GM12878 (cell line): ENCODE data around the gene MYO7B. TPM values are rescaled to one million over a fixed set of nuclear protein-coding genes. Genes with fewer than 3 reads are reported as not detected.

Source experiments
- ATAC-seq: fragments of 200-7000 bp; cut with Tn5 transposase; 3 replicates; pipeline ENCODE4 v1.9.1; 2020; ENCODE audit warnings: mild to moderate bottlenecking, moderate library complexity
- BruUV-seq: library from RNA; stranded (reverse); fragments of 400-500 nt; replicated peaks from 2 replicates; lab custom pipeline; 2021; lab: Mats Ljungman, UMichigan
- CTCF ChIA-PET: fragments of 300-600 bp; sonication (Branson Sonifier 250); formaldehyde crosslinking; extraction: SDS; loops from one replicate; lab custom pipeline; 2021; ENCODE audit warnings: inconsistent platforms; lab: Yijun Ruan, JAX
- POLR2A ChIA-PET: fragments of 350-600 bp; formaldehyde crosslinking; extraction: SDS; loops from one replicate; lab custom pipeline; 2021; ENCODE audit warnings: inconsistent platforms; lab: Charles Lee
- RAD21 ChIA-PET: fragments of 300-600 bp; sonication (Branson Sonifier 250); formaldehyde crosslinking; loops from one replicate; lab custom pipeline; 2023; ENCODE audit warnings: antibody characterized with exemption; ENCODE audit not compliant: unreplicated experiment; lab: Charles Lee
- SMC1A ChIA-PET: fragments of 300-600 bp; sonication (Branson Sonifier 250); formaldehyde crosslinking; loops from one replicate; lab custom pipeline; 2023; ENCODE audit not compliant: unreplicated experiment, uncharacterized antibody; lab: Charles Lee
- DNase-seq: peaks from one replicate; pipeline ENCODE4 v3.0.0-alpha.2; 2011; ENCODE audit warnings: low read depth, low spot score
- FAIRE-seq: peaks from 3 replicates; lab custom pipeline; 2011; peaks lifted over from hg19 to GRCh38; lab: Jason Lieb, UNC
- H2AFZ ChIP-seq: 2 replicates; pipeline ENCODE4 v1.6.0; 2011; ENCODE audit warnings: low read depth, low read length, control low read depth; ENCODE audit not compliant: control insufficient read depth
- H3K27ac ChIP-seq: 2 replicates; pipeline ENCODE4 v1.5.1; 2011; ENCODE audit warnings: control low read depth; ENCODE audit not compliant: control insufficient read depth, insufficient read depth
- H3K27me3 ChIP-seq, 2 experiments: replicated peaks in 1 of 2; 2 replicates each; pipeline versions ENCODE4 v1.6.0 to v1.6.1; 2011; ENCODE audit warnings: low read length in 1 of 2; ENCODE audit not compliant: control insufficient read depth in 2 of 2, insufficient read depth in 2 of 2
- H3K36me3 ChIP-seq, 2 experiments: 2 replicates each; pipeline ENCODE4 v1.5.1; 2011; ENCODE audit warnings: low read length in 1 of 2; ENCODE audit not compliant: control insufficient read depth in 2 of 2, insufficient read depth in 2 of 2
- H3K4me1 ChIP-seq: 2 replicates; pipeline ENCODE4 v1.6.1; 2011; ENCODE audit warnings: mild to moderate bottlenecking, low read length, moderate library complexity, mixed read lengths; ENCODE audit not compliant: control insufficient read depth, insufficient read depth
- H3K4me2 ChIP-seq: 2 replicates; pipeline ENCODE4 v1.6.0; 2011; ENCODE audit warnings: control low read depth; ENCODE audit not compliant: control insufficient read depth, insufficient read depth
- H3K4me3 ChIP-seq: fragments of 200-600 bp; sonication (generic); 2 replicates; pipeline ENCODE4 v1.5.1; 2016
- H3K79me2 ChIP-seq: 2 replicates; pipeline ENCODE4 v1.6.0; 2011; ENCODE audit warnings: low read length; ENCODE audit not compliant: control insufficient read depth, insufficient read depth
- H3K9ac ChIP-seq: 2 replicates; pipeline ENCODE4 v1.8.0; 2011; ENCODE audit warnings: low read length, control low read depth, mixed read lengths; ENCODE audit not compliant: control insufficient read depth, insufficient read depth
- H3K9me3 ChIP-seq: replicated peaks from 3 replicates; pipeline ENCODE4 v1.5.1; 2011; ENCODE audit warnings: mild to moderate bottlenecking, low read length; ENCODE audit not compliant: control insufficient read depth, insufficient read depth
- H4K20me1 ChIP-seq: 2 replicates; pipeline ENCODE4 v1.6.0; 2011; ENCODE audit not compliant: control insufficient read depth, insufficient read depth
- EGR1 ChIP-seq, 2 experiments: IDR thresholded peaks; 1 replicate in 1 of 2; 2 replicates in 1 of 2; pipeline ENCODE4 v1.6.1; 2011 to 2012; ENCODE audit warnings: low read depth in 2 of 2, low read length in 2 of 2, borderline replicate concordance in 1 of 2, mild to moderate bottlenecking in 1 of 2, moderate library complexity in 1 of 2
- FOXM1 ChIP-seq: IDR thresholded peaks from 2 replicates; pipeline ENCODE4 v1.6.1; 2012; ENCODE audit warnings: low read depth, mild to moderate bottlenecking, inconsistent platforms, low read length, moderate library complexity
- PAX5 ChIP-seq: IDR thresholded peaks from 2 replicates; pipeline ENCODE4 v1.6.1; 2011; ENCODE audit warnings: low read depth, low read length, borderline replicate concordance
- PAX8 ChIP-seq: fragments of 450-650 bp; IDR thresholded peaks from 2 replicates; pipeline ENCODE4 v1.6.1; 2017; ENCODE audit warnings: mild to moderate bottlenecking, moderate library complexity
- SMAD5 ChIP-seq: IDR thresholded peaks from 2 replicates; pipeline ENCODE4 v1.6.1; 2016; ENCODE audit warnings: antibody characterized with exemption, low read depth
- SMARCA5 ChIP-seq: fragments of 450-650 bp; IDR thresholded peaks from 2 replicates; pipeline ENCODE4 v1.6.1; 2017; ENCODE audit warnings: mild to moderate bottlenecking
- SUZ12 ChIP-seq: fragments of 200-600 bp; sonication (generic); IDR thresholded peaks from one replicate; pipeline ENCODE4 v1.6.1; 2018; ENCODE audit warnings: antibody characterized with exemption, mild to moderate bottlenecking; ENCODE audit not compliant: unreplicated experiment
- TCF7 ChIP-seq: IDR thresholded peaks from 2 replicates; pipeline ENCODE4 v1.6.1; 2014; ENCODE audit warnings: antibody characterized with exemption, borderline replicate concordance
- WGBS: methylation state at CpG from one replicate; pipeline ENCODE4 v1.1.6; 2016; ENCODE audit warnings: low lambda C conversion rate; ENCODE audit not compliant: insufficient replicate concordance, insufficient coverage; ENCODE audit errors: missing lambda C conversion rate; 5-methylcytosine and 5-hydroxymethylcytosine counted together
- in situ Hi-C: fragments of 300-500 bp; cut with MboI; formaldehyde crosslinking; loops from 9 replicates; pipeline ENCODE4 v1.14.3; 2018; ENCODE audit warnings: mixed read lengths
- intact Hi-C: fragments of 100-400 bp; cut with micrococcal nuclease; formaldehyde crosslinking; loops from one replicate; pipeline ENCODE4 v1.14.2; 2022; ENCODE audit not compliant: unreplicated experiment
- polyA plus RNA-seq, 11 experiments: library from polyadenylated mRNA; depleted of rRNA in 4 of 11; unstranded in 6 of 11; stranded (reverse) in 5 of 11; fragments of >200 nt; fragmentation: Nextera tagmentation in 4 of 11; fragmentation: Illumina TruSeq in 1 of 11; extraction: Ambion mirVana in 4 of 11; extraction: Trizol in 1 of 11; gene quantifications; 1 replicate in 1 of 11; 2 replicates in 10 of 11; pipeline versions ENCODE4 v1.2.1 to v1.2.3, GENCODE V29; 2011 to 2016; ENCODE audit warnings: inconsistent platforms in 2 of 11, missing spikeins in 2 of 11, low read depth in 1 of 11
- total RNA-seq, 4 experiments: library from RNA; depleted of rRNA in 3 of 4; stranded (reverse); fragments of >200 nt in 3 of 4; fragmentation: Illumina TruSeq in 1 of 4; extraction: Trizol in 1 of 4; gene quantifications; 2 replicates each; pipeline versions ENCODE4 v1.2.1 to v1.2.3, GENCODE V29; 2013 to 2021
- TF ChIP-seq, protein P1 (sequence below): IDR thresholded peaks from 2 replicates; pipeline ENCODE4 v1.6.1; 2011; ENCODE audit warnings: low read depth, mild to moderate bottlenecking, low read length, moderate library complexity, borderline replicate concordance; ENCODE audit errors: extremely low read depth
- TF ChIP-seq, protein P2 (sequence below): fragments of 450-650 bp; IDR thresholded peaks from 2 replicates; pipeline ENCODE4 v1.6.1; 2017; ENCODE audit warnings: low read depth, mild to moderate bottlenecking, moderate library complexity
- TF ChIP-seq, protein P3 (sequence below): fragments of 450-650 bp; IDR thresholded peaks from 2 replicates; pipeline ENCODE4 v1.6.1; 2017; ENCODE audit warnings: borderline replicate concordance
- TF ChIP-seq, protein P4 (sequence below): IDR thresholded peaks from 2 replicates; pipeline ENCODE4 v1.6.1; 2012; ENCODE audit warnings: low read depth, low read length, improper control_type of control experiment

The MYO7B gene
- total and polyA plus RNA-seq, 10 of the 15 experiments (the other 5 are each of a cell fraction or from before 2014, with no cell fraction given): 0.08 to 4.8 (median 1.2) TPM

DNA sequence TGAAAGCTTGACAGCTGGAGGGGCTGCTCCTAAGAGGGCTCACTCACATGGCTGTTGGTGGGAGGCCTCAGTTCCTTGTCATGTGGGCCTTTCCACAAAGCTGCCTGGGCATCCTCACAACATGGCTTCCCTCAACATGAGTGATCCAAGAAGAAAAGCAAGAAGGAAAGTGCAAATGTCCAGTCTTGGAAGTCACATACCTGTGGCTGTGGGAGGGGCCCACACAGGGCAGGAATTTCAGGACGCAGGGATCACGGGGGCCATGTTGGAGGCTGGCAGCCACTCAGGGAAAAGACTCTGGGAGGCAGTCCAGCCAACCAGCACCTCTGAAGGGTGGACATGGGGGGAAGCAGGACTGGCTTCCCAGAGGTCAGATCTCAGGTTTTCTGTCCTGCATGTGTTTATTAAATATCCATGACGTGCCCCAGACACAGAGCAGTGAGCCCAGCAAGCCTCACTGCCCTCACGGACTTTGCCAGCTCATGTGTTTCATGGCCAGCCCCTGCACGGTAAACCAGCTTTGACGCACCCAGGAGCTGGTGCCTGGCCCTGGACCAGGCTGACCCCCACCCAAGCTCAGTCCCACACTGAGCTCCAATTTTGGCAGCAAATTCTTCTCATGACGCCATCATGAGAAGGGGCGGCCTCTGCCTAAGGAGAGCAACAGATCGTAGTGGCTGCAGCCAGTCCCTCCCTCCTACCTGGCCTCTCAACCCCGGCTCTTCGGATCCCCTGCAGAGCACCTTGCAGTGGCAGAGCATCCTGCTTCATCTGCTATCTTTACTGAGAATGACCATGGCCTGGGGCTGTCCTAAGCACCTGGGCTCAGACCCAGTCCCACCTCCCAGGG is 75.8 kb downstream of the MYO7B start (continued):
- TF ChIP-seq, protein P1, sequence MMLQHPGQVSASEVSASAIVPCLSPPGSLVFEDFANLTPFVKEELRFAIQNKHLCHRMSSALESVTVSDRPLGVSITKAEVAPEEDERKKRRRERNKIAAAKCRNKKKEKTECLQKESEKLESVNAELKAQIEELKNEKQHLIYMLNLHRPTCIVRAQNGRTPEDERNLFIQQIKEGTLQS: no peak
- TF ChIP-seq, protein P2, sequence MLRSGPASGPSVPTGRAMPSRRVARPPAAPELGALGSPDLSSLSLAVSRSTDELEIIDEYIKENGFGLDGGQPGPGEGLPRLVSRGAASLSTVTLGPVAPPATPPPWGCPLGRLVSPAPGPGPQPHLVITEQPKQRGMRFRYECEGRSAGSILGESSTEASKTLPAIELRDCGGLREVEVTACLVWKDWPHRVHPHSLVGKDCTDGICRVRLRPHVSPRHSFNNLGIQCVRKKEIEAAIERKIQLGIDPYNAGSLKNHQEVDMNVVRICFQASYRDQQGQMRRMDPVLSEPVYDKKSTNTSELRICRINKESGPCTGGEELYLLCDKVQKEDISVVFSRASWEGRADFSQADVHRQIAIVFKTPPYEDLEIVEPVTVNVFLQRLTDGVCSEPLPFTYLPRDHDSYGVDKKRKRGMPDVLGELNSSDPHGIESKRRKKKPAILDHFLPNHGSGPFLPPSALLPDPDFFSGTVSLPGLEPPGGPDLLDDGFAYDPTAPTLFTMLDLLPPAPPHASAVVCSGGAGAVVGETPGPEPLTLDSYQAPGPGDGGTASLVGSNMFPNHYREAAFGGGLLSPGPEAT: no peak
- TF ChIP-seq, protein P3, sequence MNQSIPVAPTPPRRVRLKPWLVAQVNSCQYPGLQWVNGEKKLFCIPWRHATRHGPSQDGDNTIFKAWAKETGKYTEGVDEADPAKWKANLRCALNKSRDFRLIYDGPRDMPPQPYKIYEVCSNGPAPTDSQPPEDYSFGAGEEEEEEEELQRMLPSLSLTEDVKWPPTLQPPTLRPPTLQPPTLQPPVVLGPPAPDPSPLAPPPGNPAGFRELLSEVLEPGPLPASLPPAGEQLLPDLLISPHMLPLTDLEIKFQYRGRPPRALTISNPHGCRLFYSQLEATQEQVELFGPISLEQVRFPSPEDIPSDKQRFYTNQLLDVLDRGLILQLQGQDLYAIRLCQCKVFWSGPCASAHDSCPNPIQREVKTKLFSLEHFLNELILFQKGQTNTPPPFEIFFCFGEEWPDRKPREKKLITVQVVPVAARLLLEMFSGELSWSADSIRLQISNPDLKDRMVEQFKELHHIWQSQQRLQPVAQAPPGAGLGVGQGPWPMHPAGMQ: no peak
- TF ChIP-seq EGR1 (IDR thresholded peaks at IDR 0.05; ENCODE audit: borderline replicate concordance in 1 of 2, low read depth in 2 of 2, low read length in 2 of 2): no peak
- no peak for TF ChIP-seq PAX8
- TF ChIP-seq, all 136 proteins: peak for 0

DNA sequence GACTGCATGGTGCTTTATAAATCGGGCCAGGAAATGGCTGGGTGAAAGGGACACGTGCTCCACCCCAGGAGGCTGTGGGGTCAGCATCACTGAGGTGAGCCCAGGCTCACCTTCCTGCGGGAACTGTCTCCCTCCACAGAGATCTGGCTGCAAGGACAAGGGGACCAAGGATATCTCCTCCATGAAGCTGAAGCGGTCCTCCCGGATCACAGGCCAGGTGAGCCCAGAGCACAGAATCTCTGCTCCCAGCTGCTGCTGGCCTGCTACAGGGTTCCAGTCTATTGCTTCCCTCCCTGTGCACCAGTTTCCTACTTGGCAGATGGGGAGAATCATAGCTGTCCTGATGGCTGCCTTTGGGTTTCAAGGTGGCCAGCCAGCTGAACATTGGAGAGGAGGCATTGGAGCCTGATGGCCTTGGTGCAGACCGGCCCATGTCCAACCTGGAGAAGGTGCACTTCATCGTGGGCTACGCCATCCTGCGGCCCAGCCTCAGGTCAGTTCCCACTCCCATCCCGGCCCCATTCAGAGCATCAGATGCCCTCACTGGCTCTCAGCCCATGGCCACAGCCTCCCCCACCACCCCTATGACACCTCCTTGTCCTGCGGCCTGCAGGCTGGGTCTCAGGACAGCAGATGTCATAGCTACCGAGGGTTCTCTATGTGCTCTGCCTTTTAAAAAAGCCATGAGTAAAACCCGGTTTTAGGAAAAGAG is 76.8 kb downstream of the MYO7B start:
- ChIA-PET POLR2A (no interaction called here), RAD21 (no interaction called here), CTCF (interaction anchor here (2.9 kb wide), 1 partner anchor 21 kb away, joined by 15 read pairs; no protein-coding TSS in a partner anchor), SMC1A (no interaction called here)
- intact Hi-C loops: no loop called here
- TF ChIP-seq, protein P4, sequence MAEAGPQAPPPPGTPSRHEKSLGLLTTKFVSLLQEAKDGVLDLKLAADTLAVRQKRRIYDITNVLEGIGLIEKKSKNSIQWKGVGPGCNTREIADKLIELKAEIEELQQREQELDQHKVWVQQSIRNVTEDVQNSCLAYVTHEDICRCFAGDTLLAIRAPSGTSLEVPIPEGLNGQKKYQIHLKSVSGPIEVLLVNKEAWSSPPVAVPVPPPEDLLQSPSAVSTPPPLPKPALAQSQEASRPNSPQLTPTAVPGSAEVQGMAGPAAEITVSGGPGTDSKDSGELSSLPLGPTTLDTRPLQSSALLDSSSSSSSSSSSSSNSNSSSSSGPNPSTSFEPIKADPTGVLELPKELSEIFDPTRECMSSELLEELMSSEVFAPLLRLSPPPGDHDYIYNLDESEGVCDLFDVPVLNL: no peak
- no peak for TF ChIP-seq EGR1 (IDR thresholded peaks at IDR 0.05; ENCODE audit: borderline replicate concordance in 1 of 2, low read depth in 2 of 2, low read length in 2 of 2)
- TF ChIP-seq PAX5: no peak
- TF ChIP-seq SMARCA5: no peak
- TF ChIP-seq TCF7: no peak
- TF ChIP-seq, protein P1: no peak
- TF ChIP-seq SMAD5: no peak
- TF ChIP-seq FOXM1: no peak
- TF ChIP-seq SUZ12: no peak
- Histone ChIP-seq H4K20me1 (no peaks in the 10 kb centered on the region), H3K27ac (no peak overlapping the region), H3K4me2 (no peak overlapping the region), H3K27me3 (no peaks in the 10 kb centered on the region; a peak in 2 of 4 replicates), H3K4me1 (no peaks in the 10 kb centered on the region), H3K9ac (no peak overlapping the region), H2AFZ (no peak overlapping the region), H3K9me3 (no peaks in the 10 kb centered on the region; the same call in 2 of the 3 replicates), H3K36me3 (no peaks in the 10 kb centered on the region), H3K4me3 (no peak overlapping the region), H3K79me2 (no peaks in the 10 kb centered on the region)
- no peak for FAIRE-seq
- WGBS: 64% methylated on average over 13 of the region's 13 CpGs
- no TSS peak for BruUV-seq
- no peak for DNase-seq
- in situ Hi-C loops: no loop called here
- no peak for ATAC-seq
